K562 (cell line): ENCODE measurements around the gene TRIM2.

Experiments
- NR4A1 ChIP-seq, 2 experiments: fragments of 250-450 bp in 1 of 2; fragments of 450-650 bp in 1 of 2; sonication (Bioruptor Pico) in 1 of 2; IDR thresholded peaks; 2 replicates each; pipeline versions ENCODE4 v1.4.0 to v1.6.1; 2016 to 2020; ENCODE audit warnings: mild to moderate bottlenecking in 2 of 2, missing compliant biosample characterization in 1 of 2, missing genetic modification characterization in 1 of 2, moderate library complexity in 1 of 2
- POLR2A ChIP-seq: fragments of 450-650 bp; conservative IDR thresholded peaks from 2 replicates; pipeline ENCODE4 v1.6.1; 2016
- PTBP1 ChIP-seq: fragments of 200-400 bp; formaldehyde crosslinking; IDR thresholded peaks from 2 replicates; pipeline ENCODE4 v1.6.1; 2017; ENCODE audit warnings: low read depth, low read length
- RAD21 ChIP-seq, 2 experiments: fragments of 250-450 bp in 1 of 2; fragments of 450-650 bp in 1 of 2; sonication (Bioruptor Pico) in 1 of 2; formaldehyde crosslinking in 1 of 2; IDR thresholded peaks in 1 of 2; conservative IDR thresholded peaks in 1 of 2; 2 replicates each; pipeline versions ENCODE4 v1.4.0 to v1.8.0; 2020 to 2022; ENCODE audit warnings: mild to moderate bottlenecking in 2 of 2, moderate library complexity in 1 of 2
- TF ChIP-seq, protein P1 (sequence below), 2 experiments: IDR thresholded peaks; 2 replicates each; pipeline ENCODE4 v1.6.1; 2011; ENCODE audit warnings: borderline replicate concordance in 1 of 2, control low read depth in 1 of 2, low read depth in 1 of 2, low read length in 1 of 2, mild to moderate bottlenecking in 1 of 2, mixed read lengths in 1 of 2, moderate library complexity in 1 of 2; ENCODE audit not compliant: insufficient read depth in 1 of 2, insufficient read length in 1 of 2, poor library complexity in 1 of 2, severe bottlenecking in 1 of 2; ENCODE audit errors: extremely low read depth in 1 of 2
- TF ChIP-seq, protein P2 (sequence below): sonication (generic); formaldehyde crosslinking; IDR thresholded peaks from 2 replicates; pipeline ENCODE4 v1.8.1; 2023; ENCODE audit warnings: missing genetic modification reagents, mild to moderate bottlenecking, borderline replicate concordance
- TF ChIP-seq, protein P3 (sequence below), 3 experiments: IDR thresholded peaks in 2 of 3; conservative IDR thresholded peaks in 1 of 3; 2 replicates each; pipeline ENCODE4 v1.5.1; 2011 to 2012; ENCODE audit warnings: low read length in 3 of 3, mild to moderate bottlenecking in 3 of 3, control low read depth in 2 of 3, improper control_type of control experiment in 1 of 3, inconsistent platforms in 1 of 3, low read depth in 1 of 3, mixed read lengths in 1 of 3, moderate library complexity in 1 of 3; ENCODE audit not compliant: insufficient read depth in 2 of 3
- TF ChIP-seq, protein P4 (sequence below): fragments of 450-650 bp; formaldehyde crosslinking; IDR thresholded peaks from 2 replicates; pipeline ENCODE4 v1.4.0; 2022; ENCODE audit warnings: missing genetic modification characterization

DNA sequence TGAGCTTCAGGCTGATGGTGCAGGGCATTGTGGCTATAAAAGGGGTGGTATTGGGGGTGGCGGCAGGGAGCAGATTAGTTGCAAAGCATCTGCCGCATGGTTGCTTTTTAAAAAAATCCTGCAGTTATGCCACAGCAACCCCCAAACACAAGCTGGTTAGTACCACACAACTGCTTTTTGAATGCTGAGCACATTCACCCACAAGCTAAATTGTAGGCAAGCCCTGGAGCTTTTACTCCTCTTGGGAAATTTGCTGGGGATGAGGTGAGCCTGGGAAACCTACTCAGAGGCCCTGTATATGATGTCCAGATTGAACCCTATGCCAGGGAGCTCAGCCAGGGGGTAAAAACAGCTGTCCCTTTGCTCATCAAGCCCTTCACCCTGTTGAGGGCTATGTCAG, 33.8 kb upstream of the TRIM2 start:
- TF ChIP-seq NR4A1 (CRISPR knock-in tag; IDR thresholded peaks at IDR 0.05) (no peak), NR4A1 (tag; IDR thresholded peaks at IDR 0.05) (no peak), RAD21 (CRISPR knock-in tag; conservative IDR thresholded peaks at IDR 0.05 in 1 of 2, IDR thresholded peaks at IDR 0.05 in 1 of 2) (no peak), POLR2A (no peak), PTBP1 (no peak)
- TF ChIP-seq, protein P1, sequence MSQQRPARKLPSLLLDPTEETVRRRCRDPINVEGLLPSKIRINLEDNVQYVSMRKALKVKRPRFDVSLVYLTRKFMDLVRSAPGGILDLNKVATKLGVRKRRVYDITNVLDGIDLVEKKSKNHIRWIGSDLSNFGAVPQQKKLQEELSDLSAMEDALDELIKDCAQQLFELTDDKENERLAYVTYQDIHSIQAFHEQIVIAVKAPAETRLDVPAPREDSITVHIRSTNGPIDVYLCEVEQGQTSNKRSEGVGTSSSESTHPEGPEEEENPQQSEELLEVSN (IDR thresholded peaks at IDR 0.05; ENCODE audit: borderline replicate concordance in 1 of 2, extremely low read depth in 1 of 2, insufficient read depth in 1 of 2, insufficient read length in 1 of 2, low read depth in 1 of 2, low read length in 1 of 2, poor library complexity in 1 of 2, severe bottlenecking in 1 of 2): no peak
- TF ChIP-seq, protein P2, sequence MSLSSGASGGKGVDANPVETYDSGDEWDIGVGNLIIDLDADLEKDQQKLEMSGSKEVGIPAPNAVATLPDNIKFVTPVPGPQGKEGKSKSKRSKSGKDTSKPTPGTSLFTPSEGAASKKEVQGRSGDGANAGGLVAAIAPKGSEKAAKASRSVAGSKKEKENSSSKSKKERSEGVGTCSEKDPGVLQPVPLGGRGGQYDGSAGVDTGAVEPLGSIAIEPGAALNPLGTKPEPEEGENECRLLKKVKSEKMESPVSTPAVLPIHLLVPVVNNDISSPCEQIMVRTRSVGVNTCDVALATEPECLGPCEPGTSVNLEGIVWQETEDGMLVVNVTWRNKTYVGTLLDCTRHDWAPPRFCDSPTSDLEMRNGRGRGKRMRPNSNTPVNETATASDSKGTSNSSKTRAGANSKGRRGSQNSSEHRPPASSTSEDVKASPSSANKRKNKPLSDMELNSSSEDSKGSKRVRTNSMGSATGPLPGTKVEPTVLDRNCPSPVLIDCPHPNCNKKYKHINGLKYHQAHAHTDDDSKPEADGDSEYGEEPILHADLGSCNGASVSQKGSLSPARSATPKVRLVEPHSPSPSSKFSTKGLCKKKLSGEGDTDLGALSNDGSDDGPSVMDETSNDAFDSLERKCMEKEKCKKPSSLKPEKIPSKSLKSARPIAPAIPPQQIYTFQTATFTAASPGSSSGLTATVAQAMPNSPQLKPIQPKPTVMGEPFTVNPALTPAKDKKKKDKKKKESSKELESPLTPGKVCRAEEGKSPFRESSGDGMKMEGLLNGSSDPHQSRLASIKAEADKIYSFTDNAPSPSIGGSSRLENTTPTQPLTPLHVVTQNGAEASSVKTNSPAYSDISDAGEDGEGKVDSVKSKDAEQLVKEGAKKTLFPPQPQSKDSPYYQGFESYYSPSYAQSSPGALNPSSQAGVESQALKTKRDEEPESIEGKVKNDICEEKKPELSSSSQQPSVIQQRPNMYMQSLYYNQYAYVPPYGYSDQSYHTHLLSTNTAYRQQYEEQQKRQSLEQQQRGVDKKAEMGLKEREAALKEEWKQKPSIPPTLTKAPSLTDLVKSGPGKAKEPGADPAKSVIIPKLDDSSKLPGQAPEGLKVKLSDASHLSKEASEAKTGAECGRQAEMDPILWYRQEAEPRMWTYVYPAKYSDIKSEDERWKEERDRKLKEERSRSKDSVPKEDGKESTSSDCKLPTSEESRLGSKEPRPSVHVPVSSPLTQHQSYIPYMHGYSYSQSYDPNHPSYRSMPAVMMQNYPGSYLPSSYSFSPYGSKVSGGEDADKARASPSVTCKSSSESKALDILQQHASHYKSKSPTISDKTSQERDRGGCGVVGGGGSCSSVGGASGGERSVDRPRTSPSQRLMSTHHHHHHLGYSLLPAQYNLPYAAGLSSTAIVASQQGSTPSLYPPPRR: no peak
- TF ChIP-seq, protein P3, sequence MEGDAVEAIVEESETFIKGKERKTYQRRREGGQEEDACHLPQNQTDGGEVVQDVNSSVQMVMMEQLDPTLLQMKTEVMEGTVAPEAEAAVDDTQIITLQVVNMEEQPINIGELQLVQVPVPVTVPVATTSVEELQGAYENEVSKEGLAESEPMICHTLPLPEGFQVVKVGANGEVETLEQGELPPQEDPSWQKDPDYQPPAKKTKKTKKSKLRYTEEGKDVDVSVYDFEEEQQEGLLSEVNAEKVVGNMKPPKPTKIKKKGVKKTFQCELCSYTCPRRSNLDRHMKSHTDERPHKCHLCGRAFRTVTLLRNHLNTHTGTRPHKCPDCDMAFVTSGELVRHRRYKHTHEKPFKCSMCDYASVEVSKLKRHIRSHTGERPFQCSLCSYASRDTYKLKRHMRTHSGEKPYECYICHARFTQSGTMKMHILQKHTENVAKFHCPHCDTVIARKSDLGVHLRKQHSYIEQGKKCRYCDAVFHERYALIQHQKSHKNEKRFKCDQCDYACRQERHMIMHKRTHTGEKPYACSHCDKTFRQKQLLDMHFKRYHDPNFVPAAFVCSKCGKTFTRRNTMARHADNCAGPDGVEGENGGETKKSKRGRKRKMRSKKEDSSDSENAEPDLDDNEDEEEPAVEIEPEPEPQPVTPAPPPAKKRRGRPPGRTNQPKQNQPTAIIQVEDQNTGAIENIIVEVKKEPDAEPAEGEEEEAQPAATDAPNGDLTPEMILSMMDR (IDR thresholded peaks at IDR 0.05 in 2 of 3, conservative IDR thresholded peaks at IDR 0.05 in 1 of 3; ENCODE audit: insufficient read depth in 2 of 3, low read depth in 1 of 3, low read length in 3 of 3): no peak
- TF ChIP-seq, protein P4, sequence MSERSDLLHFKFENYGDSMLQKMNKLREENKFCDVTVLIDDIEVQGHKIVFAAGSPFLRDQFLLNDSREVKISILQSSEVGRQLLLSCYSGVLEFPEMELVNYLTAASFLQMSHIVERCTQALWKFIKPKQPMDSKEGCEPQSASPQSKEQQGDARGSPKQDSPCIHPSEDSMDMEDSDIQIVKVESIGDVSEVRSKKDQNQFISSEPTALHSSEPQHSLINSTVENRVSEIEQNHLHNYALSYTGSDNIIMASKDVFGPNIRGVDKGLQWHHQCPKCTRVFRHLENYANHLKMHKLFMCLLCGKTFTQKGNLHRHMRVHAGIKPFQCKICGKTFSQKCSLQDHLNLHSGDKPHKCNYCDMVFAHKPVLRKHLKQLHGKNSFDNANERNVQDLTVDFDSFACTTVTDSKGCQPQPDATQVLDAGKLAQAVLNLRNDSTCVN (CRISPR knock-in tag): no peak
